RWPE2 (cell line): Measurements from ENCODE around the gene CCDC12.

ENCODE experiments used
- ATAC-seq: fragments of 200-7000 bp; cut with Tn5 transposase; 3 replicates; pipeline ENCODE4 v1.9.1; 2021; ENCODE audit warnings: low read depth
- DNase-seq: peaks from one replicate; pipeline ENCODE4 v3.0.0-alpha.2; 2020; ENCODE audit warnings: low spot score
- H3K27ac ChIP-seq: fragments of 450-650 bp; 2 replicates; pipeline ENCODE4 v1.5.1; 2017; ENCODE audit warnings: mild to moderate bottlenecking; ENCODE audit not compliant: poor library complexity, severe bottlenecking
- H3K27me3 ChIP-seq: fragments of 250-450 bp; sonication (Bioruptor Pico); 2 replicates; pipeline ENCODE4 v1.5.1; 2021; ENCODE audit warnings: mild to moderate bottlenecking, moderate library complexity; ENCODE audit not compliant: insufficient read depth, poor library complexity, severe bottlenecking
- H3K36me3 ChIP-seq: fragments of 250-450 bp; sonication (Bioruptor Pico); 2 replicates; pipeline ENCODE4 v1.5.1; 2020; ENCODE audit warnings: low read depth, mild to moderate bottlenecking, moderate library complexity
- H3K4me1 ChIP-seq: fragments of 250-450 bp; sonication (Bioruptor Pico); 2 replicates; pipeline ENCODE4 v1.5.1; 2021; ENCODE audit warnings: mild to moderate bottlenecking, moderate library complexity; ENCODE audit not compliant: insufficient read depth, poor library complexity, severe bottlenecking
- H3K4me3 ChIP-seq: fragments of 250-450 bp; sonication (Bioruptor Pico); 2 replicates; pipeline ENCODE4 v1.5.1; 2021; ENCODE audit warnings: mild to moderate bottlenecking, moderate library complexity; ENCODE audit not compliant: severe bottlenecking
- H3K9me3 ChIP-seq: fragments of 250-450 bp; sonication (Bioruptor Pico); 2 replicates; pipeline ENCODE4 v1.5.1; 2021; ENCODE audit warnings: mild to moderate bottlenecking, moderate library complexity; ENCODE audit not compliant: severe bottlenecking
- TF ChIP-seq, protein P1 (sequence below): fragments of 450-650 bp; IDR thresholded peaks from one replicate; pipeline ENCODE4 v1.5.1; 2017; ENCODE audit warnings: mild to moderate bottlenecking, moderate library complexity; ENCODE audit not compliant: poor library complexity, severe bottlenecking

The CCDC12 gene

DNA sequence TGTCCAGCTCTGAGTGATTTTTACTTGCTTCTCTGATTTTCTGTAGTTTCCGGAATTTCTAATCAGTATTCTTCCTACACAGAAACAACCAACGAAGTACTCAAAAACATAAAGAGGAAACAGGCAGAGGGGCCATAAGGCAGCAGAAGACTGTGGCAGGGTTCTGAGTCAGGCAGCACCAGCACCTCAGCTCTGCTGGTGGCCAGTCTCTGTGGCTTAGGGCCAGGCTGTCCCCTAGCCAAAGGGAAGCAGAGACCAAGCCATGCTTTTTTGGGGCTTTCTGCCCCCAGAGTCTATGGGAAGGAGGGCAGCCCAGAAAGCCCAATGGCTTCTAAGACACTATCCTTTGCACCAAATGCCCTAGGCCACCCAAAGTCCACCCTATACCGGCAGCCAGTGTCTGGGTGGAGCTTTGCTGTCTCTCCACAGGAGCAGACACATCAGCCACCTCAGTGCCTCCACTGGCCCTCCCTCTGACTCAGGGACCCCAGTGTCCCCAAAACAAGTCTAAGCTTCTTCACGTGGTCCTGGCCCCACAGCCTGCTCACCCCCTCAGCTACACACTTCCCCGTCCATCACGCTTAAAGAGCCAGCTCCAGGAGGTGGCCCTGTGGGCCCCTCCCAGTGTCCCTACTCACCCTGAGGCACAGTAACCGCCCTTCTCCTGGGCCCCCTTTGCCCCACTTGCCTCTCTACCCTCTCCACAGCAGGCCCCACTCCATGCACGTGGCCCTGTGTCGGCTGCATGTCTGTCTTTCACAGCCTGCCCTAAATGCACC is 46.2 kb downstream of the CCDC12 start:
- Histone ChIP-seq H3K4me1 (peaks cover 42% of the 10 kb centered on the region), H3K9me3 (no peaks in the 10 kb centered on the region), H3K4me3 (no peak overlapping the region), H3K27me3 (no peaks in the 10 kb centered on the region), H3K36me3 (peaks cover 30% of the 10 kb centered on the region), H3K27ac (peak overlapping the region; percentile 47)
- TF ChIP-seq, protein P1, sequence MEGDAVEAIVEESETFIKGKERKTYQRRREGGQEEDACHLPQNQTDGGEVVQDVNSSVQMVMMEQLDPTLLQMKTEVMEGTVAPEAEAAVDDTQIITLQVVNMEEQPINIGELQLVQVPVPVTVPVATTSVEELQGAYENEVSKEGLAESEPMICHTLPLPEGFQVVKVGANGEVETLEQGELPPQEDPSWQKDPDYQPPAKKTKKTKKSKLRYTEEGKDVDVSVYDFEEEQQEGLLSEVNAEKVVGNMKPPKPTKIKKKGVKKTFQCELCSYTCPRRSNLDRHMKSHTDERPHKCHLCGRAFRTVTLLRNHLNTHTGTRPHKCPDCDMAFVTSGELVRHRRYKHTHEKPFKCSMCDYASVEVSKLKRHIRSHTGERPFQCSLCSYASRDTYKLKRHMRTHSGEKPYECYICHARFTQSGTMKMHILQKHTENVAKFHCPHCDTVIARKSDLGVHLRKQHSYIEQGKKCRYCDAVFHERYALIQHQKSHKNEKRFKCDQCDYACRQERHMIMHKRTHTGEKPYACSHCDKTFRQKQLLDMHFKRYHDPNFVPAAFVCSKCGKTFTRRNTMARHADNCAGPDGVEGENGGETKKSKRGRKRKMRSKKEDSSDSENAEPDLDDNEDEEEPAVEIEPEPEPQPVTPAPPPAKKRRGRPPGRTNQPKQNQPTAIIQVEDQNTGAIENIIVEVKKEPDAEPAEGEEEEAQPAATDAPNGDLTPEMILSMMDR: no peak
- DNase-seq: no peak
- no peak for ATAC-seq

DNA sequence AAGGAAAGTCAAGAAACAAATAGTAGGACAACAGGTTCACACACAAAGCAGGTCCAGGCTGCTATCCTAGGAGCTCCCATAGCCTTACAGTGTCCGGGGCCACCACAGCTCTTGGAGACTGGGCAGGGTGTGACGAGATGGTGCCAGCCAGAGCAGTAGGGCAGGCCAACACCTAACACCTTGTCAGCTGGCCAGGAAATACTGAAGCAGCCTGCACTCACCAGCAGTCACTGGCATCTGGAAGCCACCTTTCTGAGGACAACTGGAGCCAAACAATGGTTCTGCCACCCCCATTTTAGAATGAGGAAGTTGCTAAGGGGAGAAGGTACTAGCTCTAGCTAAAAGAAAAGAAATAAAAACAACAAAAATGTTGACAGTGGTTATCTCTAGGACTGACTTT is 47.2 kb downstream of the CCDC12 start:
- H3K27me3 ChIP-seq: no peaks in the 10 kb centered on the region
- TF ChIP-seq, protein P1: no peak
- DNase-seq: no peak
- H3K4me3 ChIP-seq: no peak overlapping the region
- no peak for ATAC-seq
- peaks cover 37% of the 10 kb centered on the region for H3K36me3 ChIP-seq
- no peaks in the 10 kb centered on the region for H3K9me3 ChIP-seq
- H3K4me1 ChIP-seq: peaks cover 31% of the 10 kb centered on the region
- no peak overlapping the region for H3K27ac ChIP-seq

DNA sequence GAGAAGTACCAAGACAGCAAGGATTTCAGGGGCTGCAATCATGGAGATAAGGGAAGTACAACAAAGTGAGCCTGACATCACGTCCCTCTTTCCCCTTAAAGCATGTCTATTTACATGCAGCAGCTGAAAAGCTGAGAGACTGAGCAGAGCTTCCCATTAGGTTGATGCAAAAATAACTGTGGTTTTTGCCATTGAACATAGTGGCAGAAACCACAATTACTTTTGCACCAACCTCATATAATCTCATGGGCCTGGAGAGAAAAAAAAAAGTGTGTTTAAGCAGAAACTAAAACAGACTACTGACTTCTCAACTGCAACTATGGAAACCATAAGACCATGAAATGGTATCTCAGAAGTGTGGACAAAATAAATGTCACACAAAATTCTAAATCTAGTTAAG is 48.3 kb downstream of the CCDC12 start:
- Histone ChIP-seq H3K9me3 (no peaks in the 10 kb centered on the region), H3K27ac (no peak overlapping the region), H3K36me3 (peaks cover 45% of the 10 kb centered on the region), H3K27me3 (no peaks in the 10 kb centered on the region), H3K4me1 (peaks cover 21% of the 10 kb centered on the region), H3K4me3 (no peak overlapping the region)
- DNase-seq (no peak), ATAC-seq (no peak)
- TF ChIP-seq, protein P1: no peak

DNA sequence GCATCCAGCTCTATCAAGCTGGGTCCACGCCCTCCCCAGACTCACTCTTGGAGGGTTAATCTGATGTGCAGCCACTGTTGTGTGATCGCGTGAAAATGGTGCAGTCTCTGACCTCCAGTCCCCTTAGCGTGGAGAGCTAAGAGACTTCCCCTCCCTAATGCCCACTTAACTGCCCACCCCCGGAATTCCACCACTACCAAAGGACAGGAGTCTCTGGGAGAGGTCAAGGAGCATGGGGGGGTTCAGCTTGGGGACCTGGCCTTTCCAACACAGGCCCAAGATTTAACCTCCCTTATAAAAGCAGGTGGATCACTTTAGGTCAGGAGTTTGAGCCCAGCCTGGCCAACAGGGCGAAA is 48.8 kb downstream of the CCDC12 start:
- TF ChIP-seq, protein P1: no peak
- no peak overlapping the region for H3K4me3 ChIP-seq
- no peak overlapping the region for H3K27ac ChIP-seq

DNA sequence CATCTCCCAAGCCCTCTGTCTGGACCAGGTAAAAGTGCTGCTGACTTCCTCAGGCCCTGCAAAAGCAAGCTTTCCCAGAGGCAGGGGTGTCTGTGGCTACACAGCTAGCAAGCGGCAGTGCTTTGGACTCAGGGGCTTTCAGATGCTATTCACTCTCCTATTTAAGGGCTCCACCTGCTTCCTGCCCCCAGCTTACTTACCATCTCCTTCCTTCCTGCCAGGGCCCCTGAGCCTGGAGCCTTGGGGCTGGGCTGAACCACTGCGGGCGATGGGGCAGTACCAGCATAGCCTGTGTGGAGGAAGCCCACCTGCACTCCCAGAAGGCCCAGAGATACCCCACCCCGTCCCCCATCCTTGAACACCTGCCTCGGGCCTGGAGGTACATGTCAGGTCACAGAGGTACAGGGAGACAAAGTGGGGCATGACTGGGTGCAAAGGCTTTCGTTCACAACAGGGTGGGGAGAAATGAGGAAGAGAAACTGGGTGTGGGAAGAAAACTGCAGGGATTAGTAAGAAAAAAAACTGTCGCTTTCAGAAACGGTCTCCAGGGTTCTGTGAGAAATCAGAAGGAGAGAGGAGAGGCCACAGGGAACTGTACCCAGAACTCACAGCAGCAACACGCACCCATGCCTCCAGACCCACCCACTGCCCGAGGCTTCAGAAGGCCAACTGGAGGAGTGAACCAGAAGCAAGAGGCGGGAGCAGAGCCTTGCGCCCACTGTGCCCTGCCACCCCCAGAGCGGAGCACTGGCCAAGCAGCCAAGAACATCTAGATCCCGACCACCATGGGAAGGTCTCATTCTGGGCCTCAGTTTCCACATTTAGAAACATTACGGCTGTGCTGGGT is 49.5 kb downstream of the CCDC12 start:
- Histone ChIP-seq H3K27me3 (no peaks in the 10 kb centered on the region), H3K4me1 (peaks cover 12% of the 10 kb centered on the region), H3K27ac (no peak overlapping the region), H3K4me3 (no peak overlapping the region), H3K36me3 (peaks cover 56% of the 10 kb centered on the region), H3K9me3 (no peaks in the 10 kb centered on the region)
- no peak for ATAC-seq
- TF ChIP-seq, protein P1: no peak
- DNase-seq: peak; percentile 39

More for the DNA sequence above, 48.8 kb downstream of the CCDC12 start:
- Histone ChIP-seq H3K9me3 (no peaks in the 10 kb centered on the region), H3K36me3 (peaks cover 51% of the 10 kb centered on the region), H3K4me1 (peaks cover 18% of the 10 kb centered on the region), H3K27me3 (no peaks in the 10 kb centered on the region)
- ATAC-seq: no peak
- DNase-seq: no peak
